ENCODE data around the gene TRABD2B. TPM values are rescaled to one million over a fixed set of nuclear protein-coding genes. Genes with fewer than 3 reads are reported as not detected.
A peak's percentile ranks its signal among the peaks of the same experiment; 100 is the strongest.

The TRABD2B gene
- total and polyA plus RNA-seq, 2 of the 13 experiments (the other 11 are each of a cell fraction or from before 2014, with no cell fraction given): 0.04 TPM; not detected in 1

- TF ChIP-seq HIVEP1 (CRISPR knock-in tag; IDR thresholded peaks at IDR 0.05) (0 out of 2 replicates have a peak, but pooled peaks have one; percentile 41), ZNF841 (CRISPR knock-in tag; IDR thresholded peaks at IDR 0.05; ENCODE audit: borderline replicate concordance) (no peak), NR3C1 (CRISPR knock-in tag; IDR thresholded peaks at IDR 0.05) (no peak), DPF2 (CRISPR knock-in tag; IDR thresholded peaks at IDR 0.05; ENCODE audit: borderline replicate concordance, low read depth) (peak; percentile 90; the same call in 1 of the 2 replicates), CHCHD3 (CRISPR knock-in tag; IDR thresholded peaks at IDR 0.05) (no peak), ZNF234 (CRISPR knock-in tag; conservative IDR thresholded peaks at IDR 0.05) (no peak), FOXK1 (CRISPR knock-in tag; IDR thresholded peaks at IDR 0.05; ENCODE audit: borderline replicate concordance, low read depth) (peak; percentile 91; the same call in 1 of the 2 replicates), CHD4 (IDR thresholded peaks at IDR 0.05; ENCODE audit: borderline replicate concordance, low read length) (peak; percentile 70; the same call in 1 of the 2 replicates), SOX5 (CRISPR knock-in tag; IDR thresholded peaks at IDR 0.05; ENCODE audit: borderline replicate concordance) (peak; percentile 84), ZNF891 (CRISPR knock-in tag; IDR thresholded peaks at IDR 0.05) (no peak), TBL1XR1 (IDR thresholded peaks at IDR 0.05; ENCODE audit: borderline replicate concordance, low read length, partially characterized antibody) (peak; percentile 79), SMYD3 (CRISPR knock-in tag; IDR thresholded peaks at IDR 0.05) (no peak)
- TF ChIP-seq, protein P1, sequence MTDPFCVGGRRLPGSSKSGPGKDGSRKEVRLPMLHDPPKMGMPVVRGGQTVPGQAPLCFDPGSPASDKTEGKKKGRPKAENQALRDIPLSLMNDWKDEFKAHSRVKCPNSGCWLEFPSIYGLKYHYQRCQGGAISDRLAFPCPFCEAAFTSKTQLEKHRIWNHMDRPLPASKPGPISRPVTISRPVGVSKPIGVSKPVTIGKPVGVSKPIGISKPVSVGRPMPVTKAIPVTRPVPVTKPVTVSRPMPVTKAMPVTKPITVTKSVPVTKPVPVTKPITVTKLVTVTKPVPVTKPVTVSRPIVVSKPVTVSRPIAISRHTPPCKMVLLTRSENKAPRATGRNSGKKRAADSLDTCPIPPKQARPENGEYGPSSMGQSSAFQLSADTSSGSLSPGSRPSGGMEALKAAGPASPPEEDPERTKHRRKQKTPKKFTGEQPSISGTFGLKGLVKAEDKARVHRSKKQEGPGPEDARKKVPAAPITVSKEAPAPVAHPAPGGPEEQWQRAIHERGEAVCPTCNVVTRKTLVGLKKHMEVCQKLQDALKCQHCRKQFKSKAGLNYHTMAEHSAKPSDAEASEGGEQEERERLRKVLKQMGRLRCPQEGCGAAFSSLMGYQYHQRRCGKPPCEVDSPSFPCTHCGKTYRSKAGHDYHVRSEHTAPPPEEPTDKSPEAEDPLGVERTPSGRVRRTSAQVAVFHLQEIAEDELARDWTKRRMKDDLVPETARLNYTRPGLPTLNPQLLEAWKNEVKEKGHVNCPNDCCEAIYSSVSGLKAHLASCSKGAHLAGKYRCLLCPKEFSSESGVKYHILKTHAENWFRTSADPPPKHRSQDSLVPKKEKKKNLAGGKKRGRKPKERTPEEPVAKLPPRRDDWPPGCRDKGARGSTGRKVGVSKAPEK (CRISPR knock-in tag; IDR thresholded peaks at IDR 0.05; ENCODE audit: borderline replicate concordance): no peak
- TF ChIP-seq, protein P2, sequence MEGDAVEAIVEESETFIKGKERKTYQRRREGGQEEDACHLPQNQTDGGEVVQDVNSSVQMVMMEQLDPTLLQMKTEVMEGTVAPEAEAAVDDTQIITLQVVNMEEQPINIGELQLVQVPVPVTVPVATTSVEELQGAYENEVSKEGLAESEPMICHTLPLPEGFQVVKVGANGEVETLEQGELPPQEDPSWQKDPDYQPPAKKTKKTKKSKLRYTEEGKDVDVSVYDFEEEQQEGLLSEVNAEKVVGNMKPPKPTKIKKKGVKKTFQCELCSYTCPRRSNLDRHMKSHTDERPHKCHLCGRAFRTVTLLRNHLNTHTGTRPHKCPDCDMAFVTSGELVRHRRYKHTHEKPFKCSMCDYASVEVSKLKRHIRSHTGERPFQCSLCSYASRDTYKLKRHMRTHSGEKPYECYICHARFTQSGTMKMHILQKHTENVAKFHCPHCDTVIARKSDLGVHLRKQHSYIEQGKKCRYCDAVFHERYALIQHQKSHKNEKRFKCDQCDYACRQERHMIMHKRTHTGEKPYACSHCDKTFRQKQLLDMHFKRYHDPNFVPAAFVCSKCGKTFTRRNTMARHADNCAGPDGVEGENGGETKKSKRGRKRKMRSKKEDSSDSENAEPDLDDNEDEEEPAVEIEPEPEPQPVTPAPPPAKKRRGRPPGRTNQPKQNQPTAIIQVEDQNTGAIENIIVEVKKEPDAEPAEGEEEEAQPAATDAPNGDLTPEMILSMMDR (CRISPR knock-in tag; IDR thresholded peaks at IDR 0.05): no peak
- TF ChIP-seq, protein P3, sequence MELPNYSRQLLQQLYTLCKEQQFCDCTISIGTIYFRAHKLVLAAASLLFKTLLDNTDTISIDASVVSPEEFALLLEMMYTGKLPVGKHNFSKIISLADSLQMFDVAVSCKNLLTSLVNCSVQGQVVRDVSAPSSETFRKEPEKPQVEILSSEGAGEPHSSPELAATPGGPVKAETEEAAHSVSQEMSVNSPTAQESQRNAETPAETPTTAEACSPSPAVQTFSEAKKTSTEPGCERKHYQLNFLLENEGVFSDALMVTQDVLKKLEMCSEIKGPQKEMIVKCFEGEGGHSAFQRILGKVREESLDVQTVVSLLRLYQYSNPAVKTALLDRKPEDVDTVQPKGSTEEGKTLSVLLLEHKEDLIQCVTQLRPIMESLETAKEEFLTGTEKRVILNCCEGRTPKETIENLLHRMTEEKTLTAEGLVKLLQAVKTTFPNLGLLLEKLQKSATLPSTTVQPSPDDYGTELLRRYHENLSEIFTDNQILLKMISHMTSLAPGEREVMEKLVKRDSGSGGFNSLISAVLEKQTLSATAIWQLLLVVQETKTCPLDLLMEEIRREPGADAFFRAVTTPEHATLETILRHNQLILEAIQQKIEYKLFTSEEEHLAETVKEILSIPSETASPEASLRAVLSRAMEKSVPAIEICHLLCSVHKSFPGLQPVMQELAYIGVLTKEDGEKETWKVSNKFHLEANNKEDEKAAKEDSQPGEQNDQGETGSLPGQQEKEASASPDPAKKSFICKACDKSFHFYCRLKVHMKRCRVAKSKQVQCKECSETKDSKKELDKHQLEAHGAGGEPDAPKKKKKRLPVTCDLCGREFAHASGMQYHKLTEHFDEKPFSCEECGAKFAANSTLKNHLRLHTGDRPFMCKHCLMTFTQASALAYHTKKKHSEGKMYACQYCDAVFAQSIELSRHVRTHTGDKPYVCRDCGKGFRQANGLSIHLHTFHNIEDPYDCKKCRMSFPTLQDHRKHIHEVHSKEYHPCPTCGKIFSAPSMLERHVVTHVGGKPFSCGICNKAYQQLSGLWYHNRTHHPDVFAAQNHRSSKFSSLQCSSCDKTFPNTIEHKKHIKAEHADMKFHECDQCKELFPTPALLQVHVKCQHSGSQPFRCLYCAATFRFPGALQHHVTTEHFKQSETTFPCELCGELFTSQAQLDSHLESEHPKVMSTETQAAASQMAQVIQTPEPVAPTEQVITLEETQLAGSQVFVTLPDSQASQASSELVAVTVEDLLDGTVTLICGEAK (IDR thresholded peaks at IDR 0.05): no peak
- TF ChIP-seq, protein P3 (CRISPR knock-in tag; IDR thresholded peaks at IDR 0.05): peak; percentile 35; the same call in 1 of the 2 replicates
Observed at GRCh38 chr1:47913225-47913823, 83.9 kb downstream of the TRABD2B start (continued).
